Kidney glomerular epithelial cell (primary cell): Measurements from ENCODE around the gene ARL6IP1.
A peak's percentile ranks its signal among the peaks of the same experiment; 100 is the strongest.
"Not testable (repeated sequence)": the region's sequence is repeated elsewhere in the genome, so short reads cannot be mapped to it uniquely, and the experiment has no call there.

Experiments
- DNase-seq: peaks from one replicate; lab custom pipeline; 2025; lab: John Stamatoyannopoulos, UW

The ARL6IP1 gene

GRCh38 chr16:18759598-18760520 lies 41.5 kb downstream of the ARL6IP1 start:
- DNase-seq = peak; percentile 11

GRCh38 chr16:18757960-18758660 lies 43.2 kb downstream of the ARL6IP1 start:
- DNase-seq = not testable (repeated sequence)

DNA sequence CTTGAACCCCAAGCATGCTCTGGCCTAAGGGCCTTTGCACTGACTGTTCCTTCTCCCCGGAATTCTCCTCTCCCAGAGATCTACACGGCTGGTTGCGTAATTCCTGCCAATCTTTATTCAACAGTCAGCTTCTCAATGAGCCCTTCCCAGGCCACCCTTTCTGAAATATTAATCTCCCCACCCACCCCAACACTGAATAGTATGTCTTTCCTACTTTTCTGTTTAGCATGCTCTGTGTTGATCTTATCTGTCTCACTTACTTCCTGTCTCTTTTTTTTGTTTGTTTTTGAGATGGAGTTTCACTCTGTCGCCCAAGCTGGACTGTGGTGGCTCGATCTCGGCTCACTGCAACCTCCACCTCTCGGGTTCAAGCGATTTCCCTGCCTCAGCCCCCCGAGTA lies 44.7 kb downstream of the ARL6IP1 start:
- not testable (repeated sequence) for DNase-seq

- not testable (repeated sequence) for DNase-seq
These were observed 58.5 kb downstream of the ARL6IP1 start for GRCh38 chr16:18742870-18743269.
